Measurements from ENCODE around the gene ZMAT3.
"Not testable (repeated sequence)": the region's sequence is repeated elsewhere in the genome, so short reads cannot be mapped to it uniquely, and the experiment has no call there.

ZMAT3 gene

DNA sequence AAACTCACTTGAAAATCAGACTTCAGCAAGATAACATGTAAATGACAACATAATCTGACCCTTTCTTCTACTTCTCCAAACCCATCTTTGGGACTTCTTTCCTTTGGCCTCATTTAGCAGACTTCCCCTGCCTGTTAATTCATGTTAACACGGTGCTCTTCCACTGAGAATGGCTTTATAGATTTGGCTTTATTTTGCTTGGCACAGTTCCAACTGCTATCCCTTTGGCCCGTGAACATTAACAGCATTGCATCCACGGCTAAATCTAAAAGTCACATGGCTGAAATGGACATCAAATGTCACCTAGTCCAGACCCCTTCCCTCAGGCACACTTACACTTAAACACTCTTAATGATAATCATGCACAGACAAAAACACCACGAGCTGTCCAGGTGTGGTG is 3.8 kb downstream of the ZMAT3 start:
- no peak for DNase-seq

GRCh38 chr3:179067291-179067690 is 4.3 kb downstream of the ZMAT3 start:
- no peak for DNase-seq

- DNase-seq, result no peak
These were observed 7.6 kb downstream of the ZMAT3 start for GRCh38 chr3:179063945-179064560.

DNA sequence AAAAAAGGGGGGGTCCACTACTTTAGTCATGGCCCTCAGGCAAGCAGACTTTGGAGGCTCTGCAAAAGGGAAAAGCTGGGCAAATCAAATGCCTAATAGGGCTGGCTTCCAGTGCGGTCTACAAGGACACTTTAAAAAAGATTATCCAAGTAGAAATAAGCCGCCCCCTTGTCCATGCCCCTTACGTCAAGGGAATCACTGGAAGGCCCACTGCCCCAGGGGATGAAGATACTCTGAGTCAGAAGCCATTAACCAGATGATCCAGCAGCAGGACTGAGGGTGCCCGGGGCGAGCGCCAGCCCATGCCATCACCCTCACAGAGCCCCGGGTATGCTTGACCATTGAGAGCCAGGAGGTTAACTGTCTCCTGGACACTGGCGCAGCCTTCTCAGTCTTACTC is 15.3 kb downstream of the ZMAT3 start:
- DNase-seq, result no peak

DNA sequence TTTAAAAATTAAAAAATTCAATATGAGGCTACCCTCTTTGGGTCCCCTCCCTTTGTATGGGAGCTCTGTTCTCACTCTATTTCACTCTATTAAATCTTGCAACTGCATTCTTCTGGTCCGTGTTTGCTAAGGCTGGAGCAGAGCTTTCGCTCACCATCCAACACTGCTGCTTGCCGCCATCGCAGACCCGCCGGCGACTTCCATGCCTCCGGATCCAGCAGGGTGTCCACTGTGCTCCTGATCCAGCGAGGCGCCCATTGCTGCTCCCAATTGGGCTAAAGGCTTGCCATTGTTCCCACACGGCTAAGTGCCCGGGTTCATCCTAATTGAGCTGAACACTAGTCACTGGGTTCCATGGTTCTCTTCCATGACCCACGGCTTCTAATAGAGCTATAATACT is 17.0 kb downstream of the ZMAT3 start:
- DNase-seq, result not testable (repeated sequence)

DNA sequence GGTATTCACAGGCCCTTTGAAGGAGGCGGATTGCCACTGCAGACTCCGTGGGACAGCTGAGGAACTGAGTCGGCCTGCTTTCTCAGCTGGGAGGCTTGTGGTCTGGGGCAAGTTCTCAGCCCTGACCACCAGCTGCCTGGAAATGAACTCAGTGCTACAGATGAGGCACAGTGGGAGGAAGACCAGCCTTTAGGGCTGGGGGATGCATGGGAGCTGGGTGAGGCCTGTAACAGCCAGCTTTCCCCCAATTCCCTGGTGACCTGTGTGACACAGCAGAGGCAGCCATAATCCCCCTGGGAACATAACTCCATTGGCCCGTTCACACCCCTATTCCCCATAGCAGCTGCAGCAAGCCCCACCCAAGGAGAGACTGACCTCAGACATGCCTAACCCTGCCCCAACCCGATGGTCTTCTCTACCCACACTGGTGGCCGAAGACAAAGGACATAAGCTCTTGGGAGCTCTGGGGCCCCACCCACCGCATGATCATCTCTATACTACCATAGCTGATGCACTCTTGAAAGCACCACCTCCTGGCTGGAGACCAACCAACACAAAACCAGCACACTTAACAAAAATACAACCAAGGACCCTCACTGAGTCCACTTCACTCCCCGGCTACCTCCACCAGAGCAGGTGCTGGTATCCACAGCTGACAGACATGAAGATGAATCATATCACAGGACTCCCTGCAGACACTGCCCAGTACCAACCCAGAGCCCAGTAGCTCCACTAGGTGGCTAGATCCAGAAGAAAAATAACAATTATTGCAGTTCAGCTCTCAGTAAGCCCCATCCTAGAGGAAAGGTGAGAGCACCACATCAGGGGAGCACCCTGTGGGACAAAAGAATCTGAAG is 24.9 kb downstream of the ZMAT3 start:
- DNase-seq, result peak; percentile 53

DNA sequence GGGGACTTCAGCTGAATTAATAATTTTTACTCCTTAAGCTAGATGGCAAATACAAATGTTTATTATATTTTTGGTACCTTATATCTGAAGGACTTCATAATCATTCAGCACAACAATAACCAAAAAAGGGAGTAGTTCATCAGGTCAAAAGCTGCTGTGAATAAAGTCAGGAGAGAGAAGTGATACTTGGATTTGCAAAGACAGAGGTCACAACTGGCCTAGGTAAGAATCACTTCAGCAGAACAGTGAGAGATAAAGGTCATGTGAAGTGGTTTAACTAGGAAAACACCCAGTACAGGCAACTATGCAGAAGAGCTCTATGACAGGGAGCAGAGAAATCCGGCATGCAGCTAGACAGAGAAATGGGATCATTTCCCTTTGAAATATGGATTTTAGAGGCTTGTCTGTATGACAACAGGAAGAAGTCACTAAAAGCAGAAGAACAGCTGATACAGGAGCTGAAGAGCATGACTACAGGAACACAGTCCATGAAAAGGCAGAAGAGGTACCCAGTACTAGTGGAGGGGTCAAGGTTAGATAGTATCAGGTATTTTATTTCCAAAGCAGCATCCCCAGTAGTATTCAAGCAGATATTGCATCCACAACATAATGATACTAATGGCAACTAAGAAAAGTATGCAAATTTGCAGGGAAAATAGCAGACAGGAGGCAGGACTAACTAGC is 25.7 kb downstream of the ZMAT3 start:
- no peak for DNase-seq

DNA sequence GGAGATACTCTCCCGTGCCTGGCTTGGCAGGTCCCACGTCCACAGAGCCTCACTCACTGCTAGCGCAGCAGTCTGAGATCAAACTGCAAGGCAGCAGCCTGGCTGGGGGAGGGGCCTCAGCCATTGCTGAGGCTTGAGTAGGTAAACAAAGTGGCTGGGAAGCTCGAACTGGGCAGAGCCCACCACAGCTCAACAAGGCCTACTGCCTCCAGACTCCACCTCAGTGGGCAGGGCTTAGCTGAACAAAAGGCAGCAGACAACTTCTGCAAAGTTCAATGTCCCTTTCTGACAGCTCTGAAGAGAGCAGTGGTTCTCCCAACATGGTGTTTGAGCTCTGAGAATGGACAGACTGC is 32.7 kb downstream of the ZMAT3 start:
- not testable (repeated sequence) for DNase-seq

DNA sequence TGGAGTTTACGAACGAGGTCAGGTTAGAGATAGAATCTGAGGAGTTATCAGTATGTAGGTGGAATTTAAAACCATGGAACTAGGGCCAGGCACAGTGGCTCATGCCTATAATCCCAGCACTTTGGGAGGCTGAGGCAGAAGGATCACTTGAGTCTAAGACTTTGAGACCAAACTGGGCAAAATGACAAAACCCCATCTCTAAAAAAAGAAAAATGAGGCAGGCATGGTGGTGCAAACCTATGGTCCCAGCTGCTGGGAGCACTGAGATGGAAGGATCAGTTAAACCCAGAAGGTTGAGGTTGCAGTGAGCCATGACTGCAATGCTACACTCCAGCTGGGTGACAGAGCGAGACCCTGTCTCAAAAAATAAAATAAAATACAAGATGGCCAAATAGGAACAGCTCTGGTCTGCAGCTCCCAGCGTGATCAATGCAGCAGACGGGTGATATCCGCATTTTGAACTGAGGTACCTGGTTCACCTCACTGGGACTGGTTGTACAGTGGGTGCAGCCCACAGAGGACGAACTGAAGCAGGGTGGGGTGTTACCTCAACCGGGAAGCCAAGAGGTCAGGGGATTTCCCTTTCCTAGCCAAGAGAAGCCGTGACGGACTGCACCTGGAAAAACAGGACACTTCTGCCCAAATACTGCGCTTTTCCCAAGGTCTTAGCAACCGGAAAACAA is 33.3 kb downstream of the ZMAT3 start:
- DNase-seq, result no peak

DNA sequence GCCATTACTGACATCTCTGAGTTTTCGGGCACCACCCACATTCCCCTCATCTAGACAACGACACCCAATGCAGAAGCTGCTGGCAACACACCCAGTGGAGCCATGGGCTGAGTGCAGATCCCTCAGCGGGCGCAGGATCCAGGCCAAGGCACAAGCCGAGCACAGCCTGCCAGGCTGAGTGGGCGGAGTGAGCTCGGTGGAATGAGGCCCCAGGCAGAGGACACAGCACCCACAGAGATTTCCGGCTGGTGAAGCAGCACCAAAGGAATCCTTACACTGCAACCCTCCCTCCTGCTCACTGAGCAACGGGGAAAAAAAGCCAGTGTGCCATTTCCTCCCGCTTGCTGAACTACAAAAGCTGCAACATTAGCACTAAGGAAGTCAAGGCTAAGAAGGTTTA is 34.3 kb downstream of the ZMAT3 start:
- no peak for DNase-seq

DNA sequence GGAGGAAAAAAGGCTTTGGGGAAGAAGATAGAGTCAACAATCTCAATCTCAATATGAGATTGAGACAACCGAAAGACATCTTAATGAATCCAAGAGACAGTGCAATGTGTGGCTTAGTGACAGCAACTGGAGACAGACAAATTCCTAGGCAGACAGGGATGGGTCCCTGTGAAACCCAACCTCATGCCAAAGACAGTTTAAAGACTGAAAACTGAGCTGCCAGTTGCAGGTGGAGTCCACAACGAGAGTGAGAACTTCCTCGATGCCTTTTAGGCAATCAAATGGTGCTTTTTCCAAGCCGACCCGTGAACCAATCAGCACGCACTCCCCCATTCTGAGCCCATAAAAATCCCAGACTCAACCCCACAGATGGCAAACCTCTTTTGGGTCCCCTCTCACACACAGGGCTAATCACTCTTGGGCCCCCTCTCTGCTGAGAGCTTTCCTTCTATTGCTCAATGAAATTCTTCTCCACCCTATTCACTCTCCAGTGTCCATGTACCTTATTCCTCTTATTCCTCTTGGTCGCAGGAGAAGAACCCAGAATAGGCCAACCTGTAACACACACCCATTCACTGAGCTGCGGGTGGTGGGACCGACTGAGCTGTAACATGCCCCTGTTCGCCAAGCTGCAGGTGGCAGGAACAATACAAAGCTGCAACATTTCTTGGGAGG is 34.8 kb downstream of the ZMAT3 start:
- no peak for DNase-seq

- no peak for DNase-seq
These were observed 35.4 kb downstream of the ZMAT3 start for GRCh38 chr3:179036226-179036625.

DNA sequence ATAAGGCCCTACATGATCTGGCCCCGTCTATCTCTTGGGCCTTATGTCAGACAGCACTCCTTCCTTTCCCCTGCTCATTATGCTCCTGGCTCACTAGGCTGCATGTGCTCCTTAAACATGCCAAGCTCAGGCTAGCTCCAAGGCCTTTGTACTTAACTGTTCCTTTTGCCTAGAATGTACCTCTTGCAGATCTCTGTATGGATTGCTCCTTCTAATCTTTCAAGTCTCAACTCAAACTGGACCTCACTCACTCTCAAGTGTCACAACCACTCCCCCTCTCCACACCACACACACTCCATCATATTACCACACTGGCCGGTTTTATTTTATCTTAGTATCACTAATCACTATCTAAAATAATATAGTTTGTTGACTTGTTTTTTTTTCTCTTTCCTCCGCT is 36.4 kb downstream of the ZMAT3 start:
- DNase-seq, result no peak

DNA sequence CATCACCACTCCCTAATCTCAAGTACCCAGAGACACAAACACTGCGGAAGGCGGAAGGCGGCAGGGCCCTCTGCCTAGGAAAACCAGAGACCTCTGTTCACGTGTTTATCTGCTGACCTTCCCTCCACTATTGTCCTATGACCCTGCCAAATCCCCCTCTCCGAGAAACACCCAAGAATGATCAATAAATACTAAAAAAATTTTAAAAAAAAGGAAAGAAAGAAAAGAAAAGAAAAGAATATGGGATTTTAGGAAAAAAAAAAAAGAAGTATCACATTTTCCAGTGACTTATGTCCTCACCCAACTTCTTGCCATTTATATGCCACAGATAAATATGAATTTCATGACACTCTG is 38.3 kb downstream of the ZMAT3 start:
- DNase-seq, result not testable (repeated sequence)

DNA sequence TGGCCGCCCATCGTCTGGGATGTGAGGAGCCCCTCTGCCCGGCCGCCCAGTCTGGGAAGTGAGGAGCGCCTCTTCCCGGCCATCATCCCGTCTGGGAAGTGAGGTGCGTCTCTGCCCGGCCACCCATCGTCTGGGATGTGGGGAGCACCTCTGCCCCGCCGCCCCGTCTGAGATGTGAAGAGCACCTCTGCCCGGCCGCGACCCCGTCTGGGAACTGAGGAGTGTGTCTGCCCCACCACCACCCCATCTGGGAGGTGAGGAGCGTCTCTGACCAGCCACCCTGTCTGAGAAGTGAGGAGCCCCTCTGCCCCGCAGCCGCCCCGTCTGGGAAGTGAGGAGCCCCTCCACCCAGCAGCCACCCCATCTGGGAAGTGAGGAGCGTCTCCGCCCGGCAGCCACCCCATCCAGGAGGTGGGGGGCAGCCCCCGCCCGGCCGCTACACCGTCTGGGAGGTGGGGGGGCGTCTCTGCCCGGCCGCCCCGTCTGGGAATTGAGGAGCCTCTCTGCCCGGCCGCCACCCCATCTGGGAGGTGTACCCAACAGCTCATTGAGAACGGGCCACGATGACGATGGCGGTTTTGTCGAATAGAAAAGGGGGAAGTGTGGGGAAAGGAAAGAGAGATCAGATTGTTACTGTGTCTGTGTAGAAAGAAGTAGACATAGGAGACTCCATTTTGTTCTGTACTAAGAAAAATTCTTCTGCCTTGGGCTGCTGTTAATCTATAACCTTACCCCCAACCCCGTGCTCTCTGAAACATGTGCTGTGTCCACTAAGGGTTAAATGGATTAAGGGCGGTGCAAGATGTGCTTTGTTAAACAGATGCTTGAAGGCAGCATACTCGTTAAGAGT is 38.9 kb downstream of the ZMAT3 start:
- not testable (repeated sequence) for DNase-seq

DNA sequence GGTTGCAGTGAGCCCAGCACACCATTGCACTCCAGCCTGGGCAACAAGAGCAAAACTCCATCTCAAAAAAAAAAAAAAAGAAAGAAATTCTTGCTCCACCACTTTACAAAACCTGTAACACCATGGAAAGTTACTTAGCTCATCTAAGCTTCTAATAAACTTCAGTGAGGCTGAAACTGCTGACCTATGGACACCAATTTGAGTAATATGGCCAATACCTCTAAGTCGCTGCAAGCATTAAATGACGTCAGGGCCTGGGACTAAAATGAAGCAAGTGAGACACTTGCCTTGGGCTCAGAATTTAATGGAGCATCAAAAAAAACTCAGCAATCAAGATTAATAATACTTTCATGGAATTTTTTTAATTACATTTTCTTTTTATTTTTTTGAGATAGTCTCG is 42.5 kb downstream of the ZMAT3 start:
- DNase-seq, result no peak

DNA sequence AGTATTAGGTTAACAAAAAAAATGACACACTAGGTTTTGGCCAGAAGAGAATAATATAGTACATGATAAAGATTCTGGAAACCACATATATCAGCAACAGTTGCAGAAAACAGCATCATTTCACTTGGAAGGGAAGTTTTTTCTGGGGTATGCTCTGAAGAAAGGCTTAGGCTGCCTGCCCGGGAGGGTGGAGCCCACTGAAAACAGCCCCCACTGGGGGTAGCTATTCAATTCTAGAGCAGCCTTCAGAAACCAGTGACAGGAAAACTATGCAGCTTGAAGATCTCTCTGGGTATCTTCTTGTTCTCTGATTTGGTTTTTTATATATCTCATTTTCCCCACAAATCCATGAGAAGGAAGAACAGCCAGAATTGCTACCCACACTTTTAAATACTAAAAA is 43.2 kb downstream of the ZMAT3 start:
- DNase-seq, result no peak

DNA sequence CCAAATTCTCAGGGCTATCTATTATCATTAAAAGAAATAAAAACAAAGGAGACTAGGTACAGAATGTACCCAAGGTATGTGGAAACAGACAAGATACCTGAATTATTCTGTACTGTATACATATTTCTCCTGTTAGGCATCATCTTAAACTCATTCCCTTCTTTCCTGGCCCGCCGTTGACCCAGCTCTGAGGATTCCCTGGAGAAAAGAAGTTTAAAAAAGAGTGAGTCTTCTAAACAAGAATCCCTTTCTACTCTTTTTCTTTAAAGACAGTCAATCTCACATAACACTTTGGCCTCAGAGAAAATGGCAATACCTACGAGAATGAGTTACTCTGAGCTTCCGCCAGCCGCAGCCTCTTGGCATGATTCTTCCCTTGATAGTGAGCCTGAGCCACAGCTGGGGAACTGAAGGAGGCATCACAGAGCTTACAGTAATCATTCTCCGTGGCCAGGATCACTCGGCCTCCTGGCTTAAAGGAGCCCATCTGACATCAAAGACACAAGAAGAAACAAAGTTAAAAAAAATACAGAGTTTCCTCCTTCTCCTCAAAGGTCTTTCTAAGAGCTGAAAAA is 44.2 kb downstream of the ZMAT3 start:
- no peak for DNase-seq

GRCh38 chr3:179026636-179027035 is 45.0 kb downstream of the ZMAT3 start:
- DNase-seq, result no peak

DNA sequence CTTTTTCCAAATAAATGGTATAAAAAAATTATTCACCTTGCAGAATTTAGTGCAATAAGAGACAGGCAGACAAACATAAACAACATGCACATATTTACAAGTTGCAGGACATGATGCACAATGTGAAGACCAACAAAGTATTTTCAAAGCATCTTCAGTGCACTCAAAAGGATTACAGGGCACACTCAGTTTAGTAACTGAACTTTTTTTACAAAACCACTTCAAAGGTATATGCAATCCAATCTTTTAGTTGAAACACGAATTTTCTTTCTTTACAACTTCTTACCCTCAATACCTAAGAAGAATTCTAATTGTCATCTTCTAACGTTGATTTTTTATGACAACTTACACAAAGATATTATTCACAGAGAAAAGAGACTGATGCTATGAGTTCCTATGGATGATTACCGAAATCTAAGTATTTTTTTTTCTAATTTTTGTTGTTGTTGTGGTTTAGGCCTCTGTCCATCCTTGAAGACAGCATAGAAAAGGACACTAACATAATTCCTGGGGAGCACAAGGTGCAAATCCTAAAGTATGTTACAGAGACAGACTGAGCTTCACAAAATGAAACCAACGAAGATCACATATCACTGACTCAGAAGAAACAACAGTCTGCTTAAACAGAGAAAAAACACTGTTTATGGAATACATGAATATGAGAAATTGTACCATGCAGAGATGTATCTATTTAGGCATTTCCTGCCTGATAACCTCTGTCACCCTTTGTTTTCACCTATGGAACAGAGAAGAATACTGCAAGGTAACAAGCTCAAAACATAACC is 50.3 kb downstream of the ZMAT3 start:
- DNase-seq, result no peak

- DNase-seq, result peak; percentile 70
These were observed 51.5 kb downstream of the ZMAT3 start for GRCh38 chr3:179020112-179020511.
